CD4-positive, alpha-beta T cell treated with Interleukin-17A for 4 hours (primary cell): ENCODE data around the gene NGB.

Source experiments
- DNase-seq: peaks from one replicate; pipeline ENCODE4 v3.0.0-alpha.2; 2020; ENCODE audit warnings: mixed read lengths

Gene NGB

DNA sequence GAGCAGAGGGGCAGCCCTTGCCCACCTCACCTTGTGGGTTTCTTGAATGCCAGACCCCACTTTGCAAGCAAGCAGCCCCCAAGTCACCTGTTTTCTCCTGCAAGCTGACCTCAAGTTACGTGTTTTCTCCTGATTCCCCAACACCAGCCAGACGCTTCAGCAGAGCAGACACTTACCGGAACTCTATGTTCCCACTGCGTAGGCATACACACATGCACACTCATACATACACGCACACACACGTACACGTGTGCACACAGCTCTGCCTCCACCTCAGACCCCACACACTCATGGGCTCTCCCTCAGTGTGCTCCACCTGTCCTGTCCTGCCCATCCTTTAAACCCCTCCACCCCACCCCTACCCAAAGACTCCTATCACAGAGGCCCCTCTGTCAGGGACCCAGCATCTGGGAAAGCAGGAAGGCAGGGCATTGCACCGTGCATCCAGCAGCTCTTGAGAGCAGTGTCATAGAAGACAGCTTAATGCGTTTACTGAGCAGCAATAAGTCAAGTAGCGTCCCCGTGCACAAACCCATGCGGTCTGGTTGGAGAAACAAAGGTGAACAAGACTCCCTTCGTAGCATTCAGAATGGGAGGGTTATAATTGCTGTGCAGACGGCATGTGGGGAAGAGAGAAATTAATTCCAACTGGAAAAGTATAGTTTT lies 45.0 kb downstream of the NGB start:
- no peak for DNase-seq

- no peak for DNase-seq
These were observed 45.8 kb downstream of the NGB start for GRCh38 chr14:77225254-77225653.

- no peak for DNase-seq
These were observed 46.8 kb downstream of the NGB start for GRCh38 chr14:77224212-77224611.

DNA sequence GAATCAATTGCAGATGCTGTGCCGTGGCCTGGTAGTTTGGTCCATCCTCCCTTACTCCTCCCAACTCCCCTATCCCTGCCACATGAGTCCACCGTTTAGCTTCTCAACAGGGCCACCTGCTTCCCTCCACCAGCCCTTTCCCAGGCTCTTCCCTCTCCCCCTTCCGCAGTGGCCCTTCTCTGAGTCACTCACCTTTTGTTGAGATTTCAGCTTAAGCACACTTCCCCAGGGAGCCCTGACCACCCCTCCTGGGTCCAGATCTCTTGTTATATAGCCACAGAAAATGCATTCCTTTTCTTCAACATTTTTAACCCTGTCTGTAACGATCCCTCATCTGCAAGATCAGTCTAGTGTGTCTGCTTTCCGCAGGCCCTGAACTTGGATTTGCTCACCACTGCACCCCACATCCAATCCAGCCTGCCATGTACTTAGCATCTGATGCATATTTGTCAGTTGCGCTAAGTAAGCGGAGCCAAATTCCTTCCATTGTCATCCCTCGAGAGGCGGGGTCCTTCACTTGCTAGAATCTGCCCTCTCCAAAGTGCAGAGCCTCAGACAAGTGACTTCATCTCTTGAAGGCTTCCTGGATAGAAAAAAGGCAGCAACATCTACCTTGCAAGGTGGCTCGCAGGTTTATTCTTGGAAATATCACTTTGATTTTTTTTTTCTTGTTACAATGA lies 48.3 kb downstream of the NGB start:
- no peak for DNase-seq

DNA sequence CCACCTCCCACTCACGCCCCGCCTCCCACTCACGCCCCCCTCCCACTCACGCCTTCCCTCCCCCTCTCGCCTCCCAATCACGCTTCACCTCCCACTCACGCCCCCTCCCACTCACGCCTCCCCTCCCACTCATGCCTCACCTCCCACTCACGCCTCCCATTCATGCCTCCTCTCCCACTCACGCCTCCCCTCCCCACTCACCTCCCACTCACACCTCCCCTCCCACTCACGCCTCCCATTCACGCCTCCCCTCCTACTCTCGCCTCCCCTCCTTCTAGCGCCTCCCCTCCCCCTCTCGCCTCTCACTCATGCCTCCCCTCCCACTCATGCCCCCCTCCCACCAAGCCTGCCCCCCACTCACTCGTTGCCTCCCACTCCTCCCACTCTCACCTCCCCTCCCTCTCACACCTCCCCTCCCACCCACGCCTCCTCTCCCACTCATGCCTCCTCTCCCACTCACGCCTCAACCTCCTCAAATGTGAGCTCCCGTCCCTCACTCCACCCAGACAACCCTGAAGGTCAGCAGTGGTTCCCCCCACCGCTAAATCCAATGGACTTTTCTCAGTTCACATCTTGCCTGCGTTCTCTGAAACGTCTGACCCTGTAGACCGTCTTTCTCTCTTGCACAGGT lies 49.6 kb downstream of the NGB start:
- no peak for DNase-seq

DNA sequence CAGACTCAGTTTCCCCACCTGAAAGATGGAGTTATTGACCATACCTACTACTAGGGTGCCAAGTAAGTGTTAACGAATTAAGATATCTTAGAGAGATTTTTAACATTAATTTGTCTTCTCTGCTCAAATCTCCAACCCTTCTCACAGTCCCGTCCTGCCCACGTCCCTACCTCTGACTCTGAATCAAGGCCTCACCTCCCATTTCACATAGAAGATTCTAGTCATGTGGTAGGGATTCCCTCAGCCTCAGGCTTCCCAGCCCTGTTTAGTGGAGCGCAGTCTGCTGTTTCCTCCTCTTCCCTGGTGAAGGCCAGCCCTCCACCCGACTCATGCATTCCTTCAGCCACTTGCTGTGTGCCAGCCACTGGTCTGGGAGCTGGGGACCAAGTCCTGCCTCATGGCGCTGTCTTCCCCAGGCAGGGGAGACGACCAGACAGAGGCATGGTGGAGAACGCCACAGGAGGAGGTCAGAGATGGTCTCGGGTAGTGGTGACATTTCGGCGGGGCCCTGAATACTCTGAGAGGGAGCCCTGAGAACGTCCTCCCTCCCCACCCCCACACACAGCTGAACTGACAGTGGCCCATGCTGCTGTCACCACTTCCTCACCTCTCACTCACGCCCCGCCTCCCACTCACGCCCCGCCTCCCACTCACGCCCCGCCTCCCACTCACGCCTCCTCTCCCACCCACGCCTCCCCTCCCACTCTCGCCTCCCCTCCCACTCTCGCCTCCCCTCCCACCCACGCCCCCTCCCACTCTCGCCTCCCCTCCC lies 50.6 kb downstream of the NGB start:
- no peak for DNase-seq

- DNase-seq: no peak
These were observed 51.4 kb downstream of the NGB start for GRCh38 chr14:77219591-77219990.

- no peak for DNase-seq
These were observed 53.5 kb downstream of the NGB start for GRCh38 chr14:77217551-77217950.
